ENCODE measurements around the gene C11orf52.

Gene C11orf52

GRCh38 chr11:111961389-111962300, 42.9 kb downstream of the C11orf52 start:
- no peak for TF ChIP-seq CTCF (IDR thresholded peaks at IDR 0.05; ENCODE audit: extremely low read depth, missing control alignments)
- DNase-seq (ENCODE audit: low spot score), result no peak

- TF ChIP-seq CTCF (IDR thresholded peaks at IDR 0.05; ENCODE audit: extremely low read depth, missing control alignments), result no peak
- DNase-seq (ENCODE audit: low spot score), result no peak
These were observed 45.2 kb downstream of the C11orf52 start for GRCh38 chr11:111963931-111964340.

GRCh38 chr11:111966678-111967077, 48.0 kb downstream of the C11orf52 start:
- no peak for TF ChIP-seq CTCF (IDR thresholded peaks at IDR 0.05; ENCODE audit: extremely low read depth, missing control alignments)
- DNase-seq (ENCODE audit: low spot score), result no peak

GRCh38 chr11:111967649-111968048, 48.9 kb downstream of the C11orf52 start:
- no peak for TF ChIP-seq CTCF (IDR thresholded peaks at IDR 0.05; ENCODE audit: extremely low read depth, missing control alignments)
- no peak for DNase-seq (ENCODE audit: low spot score)

- no peak for TF ChIP-seq CTCF (IDR thresholded peaks at IDR 0.05; ENCODE audit: extremely low read depth, missing control alignments)
These were observed 50.6 kb downstream of the C11orf52 start for GRCh38 chr11:111969344-111969743.

GRCh38 chr11:111974446-111974845, 55.7 kb downstream of the C11orf52 start:
- no peak for TF ChIP-seq CTCF (IDR thresholded peaks at IDR 0.05; ENCODE audit: extremely low read depth, missing control alignments)
- DNase-seq (ENCODE audit: low spot score), result no peak

More at GRCh38 chr11:111969344-111969743, 50.6 kb downstream of the C11orf52 start:
- DNase-seq (ENCODE audit: low spot score), result no peak

- no peak for TF ChIP-seq CTCF (IDR thresholded peaks at IDR 0.05; ENCODE audit: extremely low read depth, missing control alignments)
- no peak for DNase-seq (ENCODE audit: low spot score)
These were observed 56.5 kb downstream of the C11orf52 start for GRCh38 chr11:111975076-111975806.

All from GM20000 (cell line).